HG02852 (cell line): ENCODE measurements around the gene RESP18.

Experiments
- ATAC-seq: cut with Tn5 transposase; IDR thresholded peaks from one replicate; pipeline ENCODE4 v1.9.1; 2021; ENCODE audit warnings: mild to moderate bottlenecking, moderate library complexity; ENCODE audit not compliant: unreplicated experiment

The RESP18 gene

DNA sequence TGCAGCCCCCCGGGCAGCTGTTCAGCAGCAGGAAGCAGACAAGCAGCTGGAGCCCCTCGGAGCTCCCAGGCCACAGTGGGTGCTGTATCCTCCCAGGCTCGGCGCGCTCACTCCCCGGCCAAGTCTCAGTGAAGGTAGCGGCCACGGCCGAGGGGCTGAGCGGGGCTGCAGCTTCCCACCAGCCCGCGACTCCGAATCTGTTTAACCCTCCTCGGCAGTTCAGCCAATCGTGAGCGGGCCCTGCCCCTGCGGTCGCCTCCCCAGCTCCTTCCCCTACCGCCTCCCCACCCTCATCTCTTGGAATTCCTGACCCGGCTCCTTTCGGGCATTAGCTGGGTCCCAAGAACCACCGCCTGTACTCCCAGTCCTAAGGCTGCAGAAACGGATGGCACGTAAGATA lies at the start of gene RESP18:
Gene RESP18, minus strand, starts transcription at position 203 of the 400 bp plus-strand sequence.
- no peak for ATAC-seq

GRCh38 chr2:219381448-219381847 lies 48.9 kb upstream of the RESP18 start:
- ATAC-seq: no peak

- ATAC-seq: no peak
Measured at GRCh38 chr2:219380926-219381325, 48.4 kb upstream of the RESP18 start.

DNA sequence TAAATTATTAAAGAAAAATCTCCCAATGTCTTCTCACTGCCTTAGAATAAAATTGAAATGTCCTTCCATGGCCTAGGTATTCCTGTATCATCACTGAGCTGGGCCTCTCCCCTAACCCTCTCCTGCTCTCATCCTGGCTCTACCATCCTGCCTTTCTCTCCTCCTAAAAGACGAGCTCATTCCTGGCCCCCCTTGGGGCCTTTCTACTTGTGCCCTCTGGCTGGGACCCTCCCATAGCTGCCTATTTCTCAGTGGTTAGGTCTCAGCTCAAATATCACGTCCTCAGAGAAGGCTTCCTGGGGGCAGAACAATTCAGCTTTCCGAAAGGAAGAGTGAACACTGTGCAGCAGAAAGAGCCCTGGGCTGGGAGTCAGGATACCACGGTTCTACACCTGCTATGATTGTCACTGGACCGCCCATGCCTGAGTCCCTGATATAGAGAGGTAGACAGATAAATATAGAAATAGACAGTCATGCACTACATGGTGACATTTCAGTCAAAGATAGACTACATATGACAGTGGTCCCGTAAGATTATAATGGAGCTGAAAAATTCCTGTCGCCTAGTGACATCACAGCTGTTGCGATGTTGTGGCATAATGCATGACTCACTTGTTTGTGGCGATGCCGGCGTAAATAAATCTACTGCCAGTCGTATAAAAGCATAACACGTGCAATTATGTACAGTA lies 45.8 kb upstream of the RESP18 start:
- ATAC-seq: no peak

GRCh38 chr2:219369447-219369861 lies 36.9 kb upstream of the RESP18 start:
- ATAC-seq: no peak

GRCh38 chr2:219368690-219369191 lies 36.2 kb upstream of the RESP18 start:
- ATAC-seq: no peak

DNA sequence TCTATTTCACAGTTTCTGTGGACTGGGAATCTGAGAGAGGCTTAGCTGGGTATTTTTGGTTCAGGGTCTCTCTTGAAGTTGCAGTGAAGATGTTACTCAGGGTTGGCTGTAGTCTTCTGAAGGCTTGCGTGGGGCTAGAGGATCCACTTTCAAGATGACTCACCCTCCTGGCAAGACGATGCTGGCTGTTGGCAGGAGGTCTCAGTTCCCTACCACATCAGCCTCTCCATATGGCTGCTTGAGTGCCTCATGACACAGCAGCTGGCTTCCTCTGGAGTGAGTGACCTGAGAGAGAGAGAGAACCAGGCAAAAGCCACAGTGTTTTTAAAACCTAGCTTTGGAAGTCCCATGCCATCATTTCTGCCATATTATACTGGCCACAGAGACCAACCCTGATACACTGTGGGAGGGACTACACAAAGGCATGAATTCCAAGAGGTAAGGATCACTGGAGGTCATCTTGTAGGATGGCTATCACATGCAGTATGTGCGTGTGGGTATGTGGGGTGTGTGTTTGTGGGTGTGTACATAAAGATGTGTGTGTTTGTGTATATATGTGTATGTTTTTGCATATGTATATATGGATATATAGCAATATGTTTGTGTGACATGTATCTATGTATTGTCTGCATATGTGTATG lies 30.1 kb upstream of the RESP18 start:
- peak; percentile 92 for ATAC-seq

DNA sequence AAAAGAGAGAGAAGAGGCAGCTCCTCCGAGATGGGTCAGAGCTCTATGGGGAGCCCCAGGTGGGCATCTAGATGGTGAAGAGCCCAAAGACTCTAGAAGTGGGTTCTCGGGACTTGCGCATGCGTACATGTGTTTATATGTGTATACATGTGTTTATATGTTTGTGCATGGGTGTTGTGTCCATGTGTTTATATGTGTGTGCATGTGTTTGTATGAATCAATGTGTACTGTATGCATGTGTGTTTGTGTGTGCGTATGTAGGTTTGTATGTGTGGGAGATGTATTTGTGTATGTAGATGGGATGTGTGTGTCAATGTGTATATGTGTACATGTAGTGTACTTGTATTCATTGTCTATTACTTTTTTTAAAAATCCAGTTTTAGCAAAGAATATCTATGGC lies 29.5 kb upstream of the RESP18 start:
- ATAC-seq: no peak

- no peak for ATAC-seq
Measured at GRCh38 chr2:219358170-219359075, 25.9 kb upstream of the RESP18 start.

- no peak for ATAC-seq
Measured at GRCh38 chr2:219356834-219357233, 24.3 kb upstream of the RESP18 start.

DNA sequence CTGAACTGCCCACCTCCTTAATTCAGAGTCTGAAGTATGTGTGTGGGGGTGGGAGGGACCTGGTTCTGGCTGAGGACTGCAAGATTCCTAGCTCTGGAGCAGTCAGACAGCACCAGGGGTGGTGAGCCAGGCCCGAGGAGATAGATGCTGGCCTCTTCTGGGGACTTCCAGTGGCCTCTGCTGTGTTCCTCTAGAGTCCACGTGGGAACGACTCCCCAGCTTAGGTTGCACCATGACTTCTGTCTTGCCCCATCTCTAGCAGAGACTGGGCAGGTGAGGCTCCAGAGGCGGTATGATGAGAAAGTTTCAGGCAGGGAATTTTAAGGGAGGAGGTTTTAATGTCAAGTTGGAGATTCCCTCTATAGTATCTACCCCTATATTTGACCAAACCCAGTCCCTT lies 22.0 kb upstream of the RESP18 start:
- no peak for ATAC-seq

GRCh38 chr2:219353129-219353528 lies 20.6 kb upstream of the RESP18 start:
- no peak for ATAC-seq

- peak; percentile 65 for ATAC-seq
Measured at GRCh38 chr2:219352448-219353023, 20.0 kb upstream of the RESP18 start.

- no peak for ATAC-seq
Measured at GRCh38 chr2:219350710-219351221, 18.2 kb upstream of the RESP18 start.

- ATAC-seq: no peak
Measured at GRCh38 chr2:219350215-219350614, 17.7 kb upstream of the RESP18 start.

DNA sequence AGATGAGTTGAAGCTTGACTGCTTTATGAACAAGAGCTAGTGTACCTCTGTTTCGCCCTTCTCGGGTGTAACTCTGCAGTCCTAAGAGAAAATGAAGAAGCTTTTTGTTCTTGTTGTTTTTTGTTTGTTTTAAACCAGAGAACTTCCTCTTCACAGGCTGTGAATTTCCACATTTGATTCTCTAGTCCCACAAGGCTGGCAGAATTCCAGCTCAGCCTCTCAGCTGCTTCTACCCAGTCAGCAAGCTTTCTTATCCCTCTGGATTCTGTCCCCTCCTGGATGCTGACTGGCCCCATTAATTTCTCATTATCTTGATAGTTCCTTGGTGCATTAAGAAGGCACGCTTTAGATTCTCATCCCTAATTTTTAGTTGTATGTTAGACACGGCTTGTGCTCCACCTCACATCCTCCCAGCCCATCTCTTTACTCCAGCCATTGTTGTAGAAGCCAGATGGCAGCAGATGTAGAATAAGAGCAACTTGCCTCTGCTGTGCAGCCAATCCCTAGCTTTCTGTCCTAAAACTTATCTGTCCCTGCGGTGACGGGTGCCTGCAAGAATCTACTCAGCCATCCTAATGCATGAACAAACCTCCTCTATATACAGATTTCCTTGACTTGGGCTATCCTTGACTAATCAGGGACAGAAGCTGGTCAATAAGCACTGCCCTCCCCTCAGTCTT lies 12.3 kb upstream of the RESP18 start:
- ATAC-seq: no peak

DNA sequence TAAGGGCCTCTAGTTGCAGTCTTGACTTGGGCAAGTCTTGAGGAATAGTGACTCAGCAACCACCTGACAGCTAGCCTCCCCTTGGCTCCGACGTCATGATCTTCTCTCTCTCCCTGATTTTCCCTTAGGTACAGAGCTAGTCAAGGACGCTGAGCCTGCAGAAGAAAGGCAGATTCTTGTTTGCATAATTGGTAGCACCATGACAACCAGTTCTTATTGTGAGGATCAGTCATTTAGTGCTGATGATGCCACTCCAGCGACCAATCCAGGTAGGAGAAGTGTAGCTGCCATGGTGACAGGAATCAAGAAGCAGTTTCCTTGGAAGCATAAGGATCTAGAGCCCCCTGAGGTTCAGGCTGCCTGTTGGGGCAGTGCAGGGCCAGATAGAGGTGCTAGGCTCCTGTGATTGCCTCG lies 2.8 kb upstream of the RESP18 start:
- no peak for ATAC-seq

- no peak for ATAC-seq
Measured at GRCh38 chr2:219334076-219334475, 1.5 kb upstream of the RESP18 start.

DNA sequence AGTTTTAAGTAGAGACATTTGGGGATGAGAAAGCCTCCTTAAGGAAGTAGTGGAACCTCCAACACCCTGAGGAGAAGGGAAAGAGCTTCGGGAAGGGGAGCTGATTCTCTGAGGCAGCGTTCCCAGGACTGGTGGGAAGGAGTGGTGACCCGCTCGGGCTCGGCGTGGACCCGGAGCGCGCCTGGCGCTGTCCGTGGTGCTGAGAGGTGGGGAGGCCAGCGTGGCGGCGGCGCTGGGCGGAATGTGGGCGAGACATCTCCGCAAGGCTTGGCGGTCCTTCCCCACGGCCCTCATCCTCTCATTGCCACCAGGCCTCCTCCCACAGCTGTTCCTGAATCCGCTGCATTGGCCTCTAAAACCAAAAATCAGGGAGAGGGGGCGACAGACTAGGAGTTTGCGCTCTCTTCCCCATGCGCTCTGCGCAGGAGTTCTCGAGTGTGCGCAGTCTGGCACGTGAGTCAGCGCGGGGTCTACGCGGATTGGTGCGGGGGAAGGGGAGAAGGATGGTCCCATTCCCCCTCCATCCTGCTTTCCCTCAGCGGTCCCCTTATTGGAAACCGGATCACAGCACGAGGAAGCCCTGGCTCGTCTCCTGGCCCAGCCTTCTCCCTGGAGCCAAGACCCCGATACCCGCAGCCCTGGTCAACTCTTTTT lies 857 bp downstream of the RESP18 start:
- no peak for ATAC-seq

DNA sequence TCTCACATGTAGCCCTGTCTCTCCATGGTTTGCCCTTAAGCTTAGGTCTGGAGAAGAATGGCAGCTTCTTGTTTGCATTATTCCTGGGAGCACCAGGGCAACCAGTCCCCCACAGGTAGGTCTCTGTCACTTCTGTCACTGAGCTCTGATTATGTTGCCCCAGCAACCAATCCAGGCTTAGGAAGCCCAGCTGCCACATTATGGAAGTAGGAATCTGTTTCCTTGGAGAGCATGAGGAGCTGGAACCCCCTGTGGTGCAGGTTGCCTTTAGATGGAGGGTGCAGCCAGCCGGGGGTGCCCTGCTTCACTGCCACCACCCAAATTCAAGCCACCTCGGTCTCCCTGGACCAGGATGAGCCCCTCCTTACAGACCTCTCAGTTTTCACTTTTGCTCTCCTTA lies 4.8 kb downstream of the RESP18 start:
- ATAC-seq: no peak
